WERI-Rb-1 (cell line): ENCODE measurements around the gene SPTBN5.
A peak's percentile ranks its signal among the peaks of the same experiment; 100 is the strongest.

Experiments
- DNase-seq: peaks from one replicate; pipeline ENCODE4 v3.0.0-alpha.2; 2020
- H3K27ac ChIP-seq: fragments of 250-450 bp; sonication (Bioruptor Pico); 2 replicates; pipeline ENCODE4 v1.5.1; 2020; ENCODE audit warnings: mild to moderate bottlenecking, moderate library complexity
- H3K27me3 ChIP-seq: fragments of 250-450 bp; sonication (Bioruptor Pico); 2 replicates; pipeline ENCODE4 v1.5.1; 2021; ENCODE audit warnings: mild to moderate bottlenecking, low read depth, moderate library complexity; ENCODE audit not compliant: insufficient read depth, severe bottlenecking
- H3K36me3 ChIP-seq: fragments of 250-450 bp; sonication (Bioruptor Pico); 2 replicates; pipeline ENCODE4 v1.5.1; 2020; ENCODE audit warnings: mild to moderate bottlenecking, moderate library complexity
- H3K4me3 ChIP-seq: 2 replicates; pipeline ENCODE4 v1.5.1; 2011; ENCODE audit warnings: low read depth, mild to moderate bottlenecking, control low read depth, low read length
- H3K9me3 ChIP-seq: fragments of 250-450 bp; sonication (Bioruptor Pico); 2 replicates; pipeline ENCODE4 v1.5.1; 2021; ENCODE audit warnings: mild to moderate bottlenecking, moderate library complexity; ENCODE audit not compliant: severe bottlenecking
- CTCF ChIP-seq: IDR thresholded peaks from 2 replicates; pipeline ENCODE4 v1.5.1; 2011; ENCODE audit warnings: low read depth, mild to moderate bottlenecking, control low read depth, inconsistent platforms, low read length

The SPTBN5 gene

GRCh38 chr15:41905036-41905793 is 11.4 kb upstream of the SPTBN5 start:
- Histone ChIP-seq H3K27ac (no peak overlapping the region), H3K36me3 (peaks cover 5% of the 10 kb centered on the region), H3K27me3 (no peaks in the 10 kb centered on the region), H3K4me3 (no peak overlapping the region), H3K9me3 (no peaks in the 10 kb centered on the region)
- no peak for DNase-seq
- no peak for TF ChIP-seq CTCF

DNA sequence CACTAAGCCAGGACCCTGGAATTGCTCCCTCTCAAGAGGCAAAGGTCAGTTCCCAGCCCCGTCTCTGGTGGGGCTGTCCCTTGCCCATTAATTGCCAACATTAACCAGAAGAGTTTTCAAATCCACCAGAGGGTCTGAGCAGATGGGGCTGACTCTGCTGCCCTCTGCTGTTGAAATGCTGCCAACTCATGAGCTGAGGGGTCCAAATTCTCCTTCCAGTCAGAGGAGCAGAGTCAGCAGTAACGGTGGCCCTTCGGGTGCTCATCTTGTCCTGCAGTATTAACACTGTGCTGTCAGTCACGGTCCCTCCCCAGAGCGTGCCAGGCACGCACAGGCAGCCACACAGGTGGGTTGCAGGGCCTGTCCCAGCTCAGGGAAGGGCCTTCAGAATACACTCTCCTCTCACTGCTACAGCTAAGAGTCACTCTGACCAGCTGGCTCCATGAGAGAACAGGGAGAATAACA is 10.7 kb upstream of the SPTBN5 start:
- Histone ChIP-seq H3K36me3 (peaks cover 5% of the 10 kb centered on the region), H3K4me3 (no peak overlapping the region), H3K27me3 (no peaks in the 10 kb centered on the region), H3K27ac (no peak overlapping the region), H3K9me3 (no peaks in the 10 kb centered on the region)
- DNase-seq = peak; percentile 61
- peak; percentile 92 for TF ChIP-seq CTCF

GRCh38 chr15:41903782-41904181 is 9.9 kb upstream of the SPTBN5 start:
- no peak for DNase-seq
- H3K9me3 ChIP-seq = no peaks in the 10 kb centered on the region
- peaks cover 5% of the 10 kb centered on the region for H3K36me3 ChIP-seq
- no peak for TF ChIP-seq CTCF
- no peak overlapping the region for H3K4me3 ChIP-seq
- no peak overlapping the region for H3K27ac ChIP-seq
- no peaks in the 10 kb centered on the region for H3K27me3 ChIP-seq

- H3K27me3 ChIP-seq = no peaks in the 10 kb centered on the region
- H3K4me3 ChIP-seq = no peak overlapping the region
- H3K27ac ChIP-seq = no peak overlapping the region
- no peak for DNase-seq
- peaks cover 5% of the 10 kb centered on the region; the same call in 1 of the 2 replicates for H3K36me3 ChIP-seq
- no peaks in the 10 kb centered on the region for H3K9me3 ChIP-seq
- TF ChIP-seq CTCF = no peak
These were observed 7.6 kb upstream of the SPTBN5 start for GRCh38 chr15:41901431-41901830.

DNA sequence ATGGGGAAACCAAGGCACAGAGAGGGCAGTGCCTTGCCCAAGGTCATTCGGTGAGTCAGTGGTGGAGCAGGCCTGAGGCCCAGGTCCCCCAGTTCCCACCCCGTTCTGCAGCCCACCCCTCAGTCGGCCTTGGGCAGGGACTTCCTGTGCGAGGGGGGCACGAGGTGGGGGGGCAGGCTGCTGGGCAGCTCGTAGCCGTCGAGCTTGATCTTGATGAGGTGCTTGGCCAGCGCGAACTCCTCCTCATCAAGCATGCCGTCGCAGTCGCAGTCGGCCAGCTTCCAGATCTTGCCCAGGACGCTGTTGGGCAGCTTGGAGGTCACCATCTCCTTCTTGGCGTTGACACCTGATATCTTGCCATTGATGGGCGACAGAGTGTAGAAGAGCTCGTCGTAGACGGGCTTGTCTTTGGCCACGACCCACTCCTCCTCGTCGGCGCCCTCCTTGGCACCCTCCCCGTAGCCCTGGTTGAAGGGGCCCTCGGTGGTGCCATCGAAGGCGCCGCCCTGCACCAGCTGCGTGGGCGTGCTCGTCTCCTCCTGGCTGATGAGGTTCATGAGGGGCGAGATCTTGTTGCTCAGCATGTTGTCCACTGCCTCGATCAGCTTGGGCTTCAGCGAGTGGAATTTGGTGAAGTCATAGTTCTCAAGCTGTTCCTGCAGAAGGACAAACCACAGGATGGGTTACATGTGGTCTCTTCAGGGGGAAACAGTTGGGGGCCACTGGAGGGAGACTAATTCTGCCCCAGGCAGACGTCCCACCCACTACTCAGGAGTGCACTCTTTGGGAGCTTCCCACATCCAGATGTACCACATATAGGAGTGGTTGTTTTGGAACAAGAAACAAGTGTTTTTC is 6.9 kb upstream of the SPTBN5 start:
- TF ChIP-seq CTCF = no peak
- H3K4me3 ChIP-seq = no peak overlapping the region
- DNase-seq = no peak
- H3K36me3 ChIP-seq = peaks cover 5% of the 10 kb centered on the region; the same call in 1 of the 2 replicates
- H3K27me3 ChIP-seq = no peaks in the 10 kb centered on the region
- no peaks in the 10 kb centered on the region for H3K9me3 ChIP-seq
- H3K27ac ChIP-seq = peak overlapping the region; percentile 75
